ENCODE results near the gene NUDT3. TPM values are rescaled to one million over a fixed set of nuclear protein-coding genes. Genes with fewer than 3 reads are reported as not detected.
A peak's percentile ranks its signal among the peaks of the same experiment; 100 is the strongest.

NUDT3 gene
- total and polyA plus RNA-seq, 9 of the 15 experiments (the other 6 are each of a cell fraction or from before 2014, with no cell fraction given): 5.4 to 81.2 (median 56.4) TPM

GRCh38 chr6:34246563-34247391 lies 145.7 kb downstream of the NUDT3 start (continued):
- TF ChIP-seq TCF15 (CRISPR knock-in tag; IDR thresholded peaks at IDR 0.05) (no peak), EGR1 (conservative IDR thresholded peaks at IDR 0.05) (peak; percentile 80), E2F4 (CRISPR knock-in tag; IDR thresholded peaks at IDR 0.05; ENCODE audit: low read depth) (no peak; the same call in 1 of the 2 replicates), SREBF1 (IDR thresholded peaks at IDR 0.05; ENCODE audit: borderline replicate concordance, low read depth, low read length) (no peak), MLX (CRISPR knock-in tag; conservative IDR thresholded peaks at IDR 0.05) (no peak), MXI1 (IDR thresholded peaks at IDR 0.05; ENCODE audit: low read depth, low read length) (no peak), ZNF212 (CRISPR knock-in tag; IDR thresholded peaks at IDR 0.05) (no peak), NFE2L1 (tag; IDR thresholded peaks at IDR 0.05; ENCODE audit: borderline replicate concordance, low read depth) (no peak), ZNF644 (tag; IDR thresholded peaks at IDR 0.05; ENCODE audit: low read depth) (no peak), KLF10 (CRISPR knock-in tag; IDR thresholded peaks at IDR 0.05) (no peak; the same call in 1 of the 2 replicates), NR3C1 (CRISPR knock-in tag; IDR thresholded peaks at IDR 0.05) (no peak), HLTF (IDR thresholded peaks at IDR 0.05) (peak; percentile 81), RHOXF2B (CRISPR knock-in tag; conservative IDR thresholded peaks at IDR 0.05) (no peak), SIN3A (IDR thresholded peaks at IDR 0.05; ENCODE audit: borderline replicate concordance in 2 of 2, control insufficient read depth in 1 of 2, low read depth in 2 of 2, low read length in 2 of 2) (peak in 1 of 2 experiments; percentile 80; a peak in 1 of 4 replicates), ADNP (tag; IDR thresholded peaks at IDR 0.05) (no peak), RBM17 (IDR thresholded peaks at IDR 0.05; ENCODE audit: borderline replicate concordance, low read depth, low read length) (no peak), ARID4B (CRISPR knock-in tag; IDR thresholded peaks at IDR 0.05) (no peak), THRAP3 (IDR thresholded peaks at IDR 0.05; ENCODE audit: borderline replicate concordance) (peak; percentile 79; the same call in 1 of the 2 replicates), POLR2A (conservative IDR thresholded peaks at IDR 0.05) (peak; percentile 97)
